ENCODE results near the gene CIAO2A.
"Not testable (repeated sequence)": the region's sequence is repeated elsewhere in the genome, so short reads cannot be mapped to it uniquely, and the experiment has no call there.

The CIAO2A gene

DNA sequence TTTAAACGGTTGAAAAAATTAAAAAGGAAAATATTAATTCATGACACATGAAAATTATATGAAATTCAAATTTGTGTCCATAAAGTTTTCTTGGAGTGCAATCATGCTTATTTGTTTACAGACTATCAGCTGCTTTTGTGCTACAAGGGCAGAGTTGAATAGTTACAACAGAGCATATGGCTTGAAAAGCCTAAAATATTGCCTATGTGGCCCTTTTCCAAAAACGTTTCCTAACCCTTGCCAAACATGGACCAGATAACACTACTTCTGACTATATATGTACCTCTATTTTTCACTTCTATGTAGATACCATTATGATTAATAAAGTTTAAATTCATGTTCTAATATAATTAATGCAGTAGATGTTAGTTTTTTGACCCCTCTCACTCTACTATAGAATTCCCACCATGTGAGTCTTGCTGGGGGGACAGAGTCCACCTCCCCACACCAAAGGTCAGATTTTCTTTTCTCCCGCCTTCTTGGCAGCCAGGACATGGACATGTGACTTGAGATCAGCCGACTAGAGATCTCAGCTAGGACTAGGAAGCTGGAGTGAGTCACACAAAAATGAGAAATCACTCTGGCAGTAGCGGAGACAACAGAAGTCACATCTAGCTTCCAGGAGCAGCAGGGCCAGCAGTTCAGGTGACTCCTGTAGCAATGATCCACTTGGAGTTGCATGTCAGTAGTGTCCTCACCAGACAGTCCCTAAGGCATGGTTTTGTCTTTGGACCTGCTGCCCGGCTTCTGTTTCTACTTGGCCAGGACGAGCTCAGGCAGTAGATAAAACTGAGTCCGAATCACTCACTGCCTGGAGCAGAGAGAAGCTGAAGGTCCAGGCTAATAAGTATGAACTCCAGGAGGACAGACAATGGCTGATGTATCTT is 22.4 kb downstream of the CIAO2A start:
- DNase-seq = no peak

DNA sequence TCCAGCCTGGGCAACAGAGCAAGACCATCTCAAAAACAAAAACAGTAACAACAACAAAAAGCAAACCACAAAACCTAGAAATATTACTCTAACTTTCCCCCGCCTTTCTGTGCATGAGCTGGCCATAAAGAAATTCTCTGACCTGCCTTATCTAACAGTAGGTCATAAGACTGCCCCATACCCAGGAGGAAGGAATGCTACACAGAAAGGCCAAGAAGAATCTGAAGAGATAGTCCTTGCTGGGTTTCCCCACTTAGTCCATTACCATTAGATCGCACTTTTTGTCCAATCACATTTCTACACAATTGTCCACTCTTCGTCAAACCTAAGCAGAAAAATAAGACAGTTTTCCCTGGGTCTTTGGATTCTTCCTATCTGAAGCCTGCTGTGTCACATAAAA is 23.5 kb downstream of the CIAO2A start:
- DNase-seq = no peak

DNA sequence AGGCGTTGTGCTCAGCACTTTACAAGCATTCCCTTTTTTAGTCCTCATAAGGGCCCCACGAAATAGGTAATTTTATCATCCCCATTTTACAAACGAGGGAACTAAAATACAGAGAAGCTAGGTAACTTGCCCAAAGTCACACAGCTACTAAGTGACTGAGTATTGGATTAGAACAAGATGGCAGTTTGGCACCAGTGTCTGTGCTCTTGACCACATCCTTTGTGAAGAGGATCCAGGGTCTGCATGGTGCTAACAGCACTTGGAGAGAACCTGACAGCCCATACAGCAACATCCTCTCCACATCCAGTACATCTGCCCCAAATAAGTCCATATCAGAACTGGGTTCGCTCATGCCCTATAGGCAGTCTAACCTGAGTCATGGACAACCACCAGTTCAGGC is 25.5 kb downstream of the CIAO2A start:
- DNase-seq = no peak

DNA sequence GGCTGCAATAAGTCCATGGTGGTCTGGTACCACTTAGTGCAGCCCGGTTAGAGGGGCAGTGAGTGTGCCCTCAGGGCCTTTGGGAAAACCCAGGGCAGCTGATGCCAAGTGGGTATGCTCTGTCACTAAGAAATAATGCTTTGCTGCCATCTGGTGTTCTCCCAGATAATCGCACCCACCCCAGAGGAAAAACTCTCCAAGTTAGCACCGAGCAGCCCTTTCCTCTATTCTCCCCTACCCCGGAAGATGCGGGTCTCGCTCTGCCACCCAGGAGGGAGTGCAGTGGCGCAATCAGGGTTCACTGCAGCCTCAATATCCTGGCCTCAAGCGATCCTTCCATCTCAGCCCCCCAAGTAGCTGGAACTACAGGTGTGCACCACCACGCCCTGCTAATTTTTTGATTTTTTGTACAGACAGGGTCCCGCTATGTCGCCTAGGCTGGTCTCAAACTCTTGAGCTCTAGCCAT is 26.0 kb downstream of the CIAO2A start:
- DNase-seq = peak in 1 of 2 experiments; percentile 39

DNA sequence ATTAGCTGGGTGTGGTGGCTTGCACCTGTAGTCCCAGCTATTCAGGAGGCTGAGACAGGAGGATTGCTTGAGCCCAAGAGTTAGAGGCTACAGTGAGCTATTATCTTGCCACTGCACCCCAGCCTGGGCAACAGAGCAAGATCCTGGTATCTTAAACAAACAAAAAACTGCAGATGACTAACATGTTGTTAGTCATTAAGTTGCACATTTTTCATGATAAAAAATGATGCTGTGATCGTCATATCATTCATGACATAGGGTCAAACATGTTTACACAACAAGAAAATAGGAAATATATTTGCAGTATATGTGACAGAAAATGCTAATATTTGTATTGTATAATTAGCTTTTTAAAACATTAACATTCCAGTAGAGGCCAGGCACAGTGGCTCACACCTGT is 27.2 kb downstream of the CIAO2A start:
- no peak for DNase-seq

DNA sequence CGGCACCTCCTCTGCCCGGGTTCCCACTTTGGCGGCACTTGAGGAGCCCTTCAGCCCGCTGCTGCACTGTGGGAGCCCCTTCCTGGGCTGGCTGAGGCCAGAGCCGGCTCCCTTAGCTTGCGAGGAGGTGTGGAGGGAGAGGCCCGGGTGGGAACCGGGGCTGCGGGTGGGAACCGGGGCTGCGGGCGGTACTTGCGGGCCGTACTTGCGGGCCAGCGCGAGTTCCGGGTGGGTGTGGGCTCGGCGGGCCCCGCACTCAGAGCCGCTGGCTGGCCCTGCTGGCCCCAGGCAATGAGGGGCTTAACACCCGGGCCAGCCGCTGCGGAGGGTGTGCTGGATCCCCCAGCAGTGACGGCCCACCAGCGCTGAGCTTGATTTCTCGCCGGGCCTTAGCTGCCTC is 32.9 kb downstream of the CIAO2A start:
- no peak for DNase-seq

DNA sequence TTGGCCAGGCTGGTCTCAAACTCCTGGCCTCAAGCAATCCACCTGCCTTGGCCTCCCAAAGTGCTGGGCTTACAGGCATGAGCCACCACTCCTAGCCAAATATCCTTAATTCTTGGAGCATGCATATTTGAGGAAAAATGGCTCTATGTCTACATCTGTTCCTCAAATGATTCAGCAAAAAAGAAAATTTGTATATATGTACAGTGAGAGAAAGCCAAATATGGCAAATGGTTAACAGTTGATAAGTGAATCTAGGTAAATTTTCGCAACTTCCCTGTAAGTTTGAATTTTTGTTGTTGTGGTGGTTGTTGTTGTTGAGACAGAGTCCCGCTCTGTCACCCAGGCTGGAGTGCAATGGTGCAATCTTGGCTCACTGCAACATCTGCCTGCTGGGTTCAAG is 34.5 kb downstream of the CIAO2A start:
- not testable (repeated sequence) for DNase-seq

DNA sequence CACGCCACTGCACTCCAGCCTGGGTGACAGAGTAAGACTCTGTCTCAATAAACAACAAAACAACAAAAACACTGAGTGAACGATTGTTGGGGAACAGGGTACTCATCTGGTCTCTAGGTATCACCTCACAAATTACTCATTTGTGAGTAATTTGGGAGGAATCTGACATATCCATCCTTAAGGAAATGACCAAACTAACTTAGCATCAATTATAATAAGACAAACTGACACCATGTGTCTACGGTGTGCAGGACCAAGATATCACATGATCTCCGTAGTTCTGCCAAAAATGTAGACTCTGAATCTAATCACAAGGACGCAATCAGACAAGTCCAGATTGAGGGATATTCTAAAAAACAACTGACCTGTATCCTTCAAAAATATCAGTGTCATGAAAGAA is 35.4 kb downstream of the CIAO2A start:
- no peak for DNase-seq

DNA sequence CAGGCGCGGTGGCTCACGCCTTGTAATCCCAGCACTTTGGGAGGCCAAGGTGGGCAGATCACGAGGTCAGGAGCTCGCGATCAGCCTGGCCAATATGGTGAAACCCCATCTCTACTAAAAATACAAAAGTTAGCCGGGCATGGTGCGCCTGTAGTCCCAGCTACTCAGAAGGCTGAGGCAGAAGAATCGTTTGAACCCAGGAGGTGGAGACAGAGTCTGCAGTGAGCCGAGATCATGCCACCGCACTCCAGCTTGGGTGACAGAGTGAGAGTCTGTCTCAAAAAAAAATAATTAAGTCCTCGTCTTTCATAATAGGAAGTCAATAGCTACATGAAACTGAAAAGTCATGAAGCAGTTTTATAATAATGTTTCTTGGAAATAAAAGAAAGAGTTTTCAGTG is 40.0 kb downstream of the CIAO2A start:
- not testable (repeated sequence) for DNase-seq

DNA sequence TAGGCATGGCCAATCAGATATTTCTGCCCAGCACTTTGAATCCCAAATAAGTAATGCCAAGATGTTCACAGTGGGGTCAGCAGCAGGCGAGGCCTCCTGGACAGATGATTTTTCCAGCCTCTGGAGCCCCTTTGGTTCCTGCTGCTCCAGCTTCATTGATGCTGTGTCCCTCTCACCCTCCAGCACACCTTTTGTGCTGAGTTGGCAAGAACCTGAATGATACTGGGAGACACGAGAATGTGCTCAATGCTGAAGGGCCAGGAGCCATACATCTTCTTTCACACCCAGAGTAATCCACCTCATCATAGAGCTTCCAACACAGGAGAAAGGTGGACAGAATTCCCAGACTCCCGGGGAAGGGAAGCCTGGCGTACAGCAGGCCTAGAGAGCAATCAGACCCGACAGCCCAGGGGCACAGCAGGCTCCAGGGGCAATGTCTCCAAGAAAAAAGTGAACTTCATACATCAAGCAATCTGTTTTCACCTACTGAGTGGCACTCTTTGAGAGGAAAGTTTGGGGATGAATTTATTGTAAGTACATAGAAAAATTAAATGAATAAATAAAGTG is 40.6 kb downstream of the CIAO2A start:
- no peak for DNase-seq

DNA sequence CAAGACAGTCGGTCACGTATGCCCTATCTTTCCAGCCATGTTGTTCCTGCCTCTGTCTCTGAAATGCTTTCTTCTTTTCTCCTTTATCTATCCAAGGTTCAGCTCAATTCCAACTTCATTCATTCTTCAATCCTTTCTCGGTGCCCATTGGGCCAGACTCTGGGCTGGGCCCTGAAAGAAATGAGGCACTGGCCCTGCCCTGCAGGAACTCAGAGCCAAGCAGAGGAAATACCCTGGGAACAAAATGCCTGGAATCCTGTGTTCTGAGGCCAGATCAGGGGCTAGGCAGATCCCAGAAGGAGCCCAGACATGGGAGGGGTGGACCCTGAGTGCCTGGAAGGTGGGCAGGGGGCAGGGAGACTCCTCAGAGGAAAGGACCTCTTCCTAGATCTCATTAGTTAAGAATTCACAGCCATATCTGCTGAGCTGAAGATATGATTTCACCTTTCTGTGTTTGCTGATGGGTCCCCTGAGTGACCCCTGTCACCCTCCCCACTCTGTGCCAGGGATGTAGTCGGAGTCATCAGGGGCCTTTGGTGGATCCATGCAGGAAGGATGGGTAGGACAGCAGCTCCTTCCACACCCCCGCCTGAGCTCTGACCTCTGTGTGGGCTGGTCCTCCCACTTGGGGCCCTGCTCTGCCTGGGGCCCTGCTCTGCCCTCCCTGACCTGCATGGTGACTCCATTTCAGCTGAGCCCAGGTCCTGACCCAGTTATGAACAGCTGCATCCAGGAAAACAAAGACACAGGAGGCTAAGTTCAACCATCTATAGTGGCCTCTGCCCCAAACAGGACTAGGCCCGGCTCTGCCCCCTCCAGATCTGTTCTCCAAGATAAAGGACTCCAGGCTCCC is 42.0 kb downstream of the CIAO2A start:
- no peak for DNase-seq

DNA sequence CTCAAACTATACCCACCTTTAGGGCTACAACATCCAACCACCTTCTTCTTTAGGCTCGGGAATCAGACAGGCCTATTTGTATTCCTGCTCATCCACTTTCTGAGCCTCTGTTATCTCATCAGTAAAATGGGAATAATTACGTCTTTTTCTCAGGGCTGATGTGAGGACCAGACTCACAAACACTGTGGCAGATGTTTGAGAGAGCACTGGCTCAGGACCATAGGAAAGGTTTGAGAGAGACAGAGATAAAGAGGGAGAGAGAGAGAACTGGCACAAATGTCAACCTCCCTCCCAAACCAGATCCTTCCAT is 42.6 kb downstream of the CIAO2A start:
- no peak for DNase-seq

DNA sequence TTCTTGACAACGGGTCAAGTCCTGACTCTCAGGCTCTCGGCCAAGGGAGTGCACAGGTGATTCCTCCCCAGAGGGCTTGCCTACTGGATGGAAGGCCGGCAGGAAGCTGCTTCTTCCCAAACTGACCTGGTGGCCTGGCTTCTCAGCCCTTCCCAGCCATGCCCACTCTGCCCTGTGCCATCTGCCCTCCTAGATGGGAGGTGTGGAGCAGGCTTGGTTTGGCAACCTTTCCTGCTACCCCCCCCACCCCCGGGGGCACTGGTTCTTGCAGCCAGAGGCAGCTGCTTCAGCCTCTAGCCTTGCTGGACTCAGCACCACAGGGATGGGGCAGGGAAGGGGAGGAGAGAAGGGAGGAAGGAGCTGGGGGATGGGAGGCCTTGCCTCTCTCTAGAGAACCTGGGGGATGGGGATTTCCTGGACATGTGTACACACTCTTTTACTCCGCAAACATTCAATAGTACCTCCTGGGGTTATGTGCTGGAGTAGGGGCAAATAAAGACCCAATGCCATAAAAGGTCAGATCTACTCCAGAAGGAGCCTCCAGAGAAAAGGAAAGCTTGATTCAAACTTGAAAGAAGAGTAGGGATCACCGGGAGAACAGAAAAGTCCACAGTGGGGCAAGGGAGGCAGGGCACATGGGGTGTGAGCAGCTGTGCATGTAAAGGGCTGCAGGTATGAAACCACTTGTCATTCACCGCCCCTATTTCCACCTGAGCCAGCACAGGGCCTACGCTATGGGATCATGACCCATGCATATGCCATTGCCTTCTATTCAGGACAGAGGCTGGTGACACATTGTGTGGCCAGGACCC is 43.2 kb downstream of the CIAO2A start:
- DNase-seq = no peak

DNA sequence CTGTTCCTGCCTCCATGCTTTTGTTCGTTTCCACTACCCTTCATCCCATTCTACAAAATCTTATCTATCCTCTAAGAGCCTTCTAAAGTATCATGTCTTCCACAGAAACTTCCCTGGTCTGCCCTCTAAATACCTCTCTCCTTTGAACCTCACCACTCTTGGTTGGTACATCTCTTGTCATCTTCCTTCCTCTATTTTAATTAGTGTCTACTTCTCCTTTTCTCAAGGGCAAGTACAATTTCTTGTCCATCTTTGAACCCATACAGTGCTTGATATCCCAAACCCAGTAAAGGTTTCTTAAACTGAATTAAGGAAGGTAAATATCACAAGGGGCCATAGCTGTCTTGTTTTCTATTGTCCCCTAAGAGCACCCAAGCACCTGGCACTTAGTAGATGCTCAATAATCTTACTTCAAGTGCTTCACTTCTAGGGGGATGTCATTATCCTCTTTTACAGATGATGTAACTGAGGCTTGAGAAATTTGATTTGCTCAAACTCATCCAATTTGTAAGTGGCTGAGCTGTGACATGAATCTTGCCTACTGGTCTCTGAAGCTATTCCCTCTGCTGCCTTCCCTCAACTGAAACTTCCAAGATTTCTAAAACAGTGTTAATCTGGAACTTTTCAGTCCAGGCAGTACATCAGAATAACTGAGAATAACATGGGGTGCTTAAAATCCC is 44.7 kb downstream of the CIAO2A start:
- DNase-seq = no peak

DNA sequence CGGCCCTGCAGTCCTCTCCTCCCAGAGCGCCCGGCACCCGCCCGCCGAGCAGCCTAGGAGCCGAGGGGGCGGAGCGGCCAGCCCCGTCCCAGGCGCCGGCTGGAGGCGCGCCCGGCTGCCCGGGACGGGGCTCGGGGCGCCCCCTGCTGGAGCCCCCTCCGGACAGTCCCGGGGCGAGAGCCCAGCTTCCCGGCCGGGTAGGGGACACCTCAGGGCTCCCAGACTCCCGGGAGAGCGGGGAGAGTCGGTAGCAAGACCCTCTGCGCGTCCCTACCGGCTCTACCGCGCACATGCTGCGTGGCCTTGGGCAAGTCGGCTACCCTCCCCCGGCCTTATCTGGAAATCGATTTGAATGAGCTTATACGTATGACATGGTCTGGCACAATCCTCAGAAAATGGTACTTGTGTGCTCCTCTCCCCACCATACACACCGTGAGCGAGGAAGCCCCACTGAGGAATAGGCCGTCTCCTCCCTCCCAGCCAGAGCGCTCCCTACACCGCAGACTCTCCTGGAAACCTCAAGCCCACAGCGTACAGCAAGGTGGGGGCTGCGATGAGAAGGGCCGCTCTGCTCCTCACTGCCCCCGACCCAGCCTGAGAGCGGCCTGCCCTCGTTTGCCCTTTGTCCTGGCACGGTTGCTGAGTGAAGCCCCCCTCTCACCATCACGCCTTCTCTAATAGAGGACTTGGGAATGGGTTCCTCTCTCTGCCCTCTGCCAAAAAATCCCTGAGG is 47.1 kb downstream of the CIAO2A start, which contains the start of gene DAPK2:
DAPK2 (minus strand) TSS at position 65 of the 733 bp plus-strand sequence. CDS start 6,224 bp downstream, outside the sequence.
- DNase-seq = no peak

DNA sequence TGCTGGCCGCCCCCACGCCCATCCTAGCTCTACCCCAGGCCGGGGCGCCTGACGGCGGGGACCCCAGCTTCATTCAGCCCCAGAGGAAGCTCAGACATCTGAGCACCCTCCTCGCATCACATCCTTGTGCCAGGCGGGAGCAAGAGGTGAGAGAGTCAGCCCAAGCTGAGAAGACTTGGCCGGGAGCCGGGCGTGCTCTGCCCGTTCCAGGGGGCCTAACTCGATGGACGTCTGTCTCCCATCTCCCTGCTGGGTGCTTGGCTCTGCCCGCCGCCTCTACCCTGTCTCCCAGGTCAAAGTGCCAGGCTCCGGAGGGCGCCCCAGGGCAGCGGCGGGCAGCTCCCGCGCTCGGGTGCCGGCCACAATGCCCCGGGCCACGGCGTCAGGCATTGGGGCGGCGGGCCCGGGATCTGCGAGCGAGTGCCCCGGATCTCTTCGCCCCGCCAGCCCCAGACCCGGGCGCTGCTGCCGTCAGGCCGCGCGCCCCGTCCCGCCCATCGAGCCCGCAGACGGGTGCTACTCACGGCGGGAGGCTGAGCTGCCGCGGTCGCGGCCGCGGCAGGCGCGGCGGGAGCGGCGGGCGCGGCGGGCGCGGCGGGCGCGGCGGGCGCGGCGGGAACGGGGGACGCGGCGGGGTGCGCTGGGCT is 47.7 kb downstream of the CIAO2A start:
- no peak for DNase-seq

DNA sequence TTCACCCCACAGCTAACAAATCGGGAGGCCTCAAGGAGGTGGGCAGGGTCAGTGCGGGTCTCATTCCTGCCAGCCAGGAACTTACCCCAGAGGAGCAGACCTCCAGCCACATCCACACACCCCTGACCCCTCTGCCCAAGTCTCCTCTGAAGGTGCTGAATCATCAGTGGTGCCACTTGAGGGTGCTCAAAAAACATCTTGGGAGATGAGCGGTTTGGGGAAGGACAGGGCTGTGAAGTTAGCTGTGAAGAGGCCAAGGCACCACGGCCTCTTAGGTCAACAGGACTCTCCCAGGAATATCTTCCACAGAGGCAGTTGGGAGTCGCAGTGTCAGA is 48.6 kb downstream of the CIAO2A start:
- DNase-seq = no peak

DNA sequence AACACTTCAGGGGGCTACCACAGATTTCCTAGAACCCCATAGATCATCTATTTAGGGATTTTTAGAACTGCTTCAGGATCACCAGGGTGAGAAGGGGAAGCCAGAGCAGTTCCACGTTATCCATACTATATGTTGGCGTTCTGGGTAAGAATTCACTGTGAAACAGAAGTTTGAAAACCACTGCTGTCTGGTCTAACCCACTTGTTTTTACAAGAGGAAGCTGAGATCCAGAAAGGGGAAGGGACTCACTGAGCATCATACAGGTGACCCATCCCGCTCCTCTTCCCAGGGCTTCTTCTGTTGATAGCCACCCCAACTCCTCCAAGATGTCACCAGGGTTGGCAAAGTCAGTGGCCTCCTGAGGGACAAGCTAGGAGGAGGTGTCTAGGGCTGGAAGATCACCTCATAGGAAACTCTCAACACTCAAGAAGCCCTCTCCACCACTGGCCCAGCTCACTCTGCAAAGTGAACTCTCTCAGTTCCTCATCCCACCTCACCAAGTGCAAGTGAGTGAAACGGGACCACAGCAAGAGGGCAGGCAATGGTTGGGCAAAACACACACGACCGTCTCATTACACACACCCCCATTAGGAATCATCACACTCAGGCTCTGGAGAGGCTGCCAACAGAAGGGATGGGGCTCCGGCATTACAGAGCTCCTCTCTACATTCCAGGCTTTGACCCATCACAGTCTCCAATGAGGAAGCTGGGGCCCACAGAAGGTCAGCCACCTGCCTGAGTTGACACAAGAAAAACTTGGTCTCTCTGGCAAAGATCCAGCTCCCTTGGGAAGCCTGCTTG is 49.1 kb downstream of the CIAO2A start:
- no peak for DNase-seq

DNA sequence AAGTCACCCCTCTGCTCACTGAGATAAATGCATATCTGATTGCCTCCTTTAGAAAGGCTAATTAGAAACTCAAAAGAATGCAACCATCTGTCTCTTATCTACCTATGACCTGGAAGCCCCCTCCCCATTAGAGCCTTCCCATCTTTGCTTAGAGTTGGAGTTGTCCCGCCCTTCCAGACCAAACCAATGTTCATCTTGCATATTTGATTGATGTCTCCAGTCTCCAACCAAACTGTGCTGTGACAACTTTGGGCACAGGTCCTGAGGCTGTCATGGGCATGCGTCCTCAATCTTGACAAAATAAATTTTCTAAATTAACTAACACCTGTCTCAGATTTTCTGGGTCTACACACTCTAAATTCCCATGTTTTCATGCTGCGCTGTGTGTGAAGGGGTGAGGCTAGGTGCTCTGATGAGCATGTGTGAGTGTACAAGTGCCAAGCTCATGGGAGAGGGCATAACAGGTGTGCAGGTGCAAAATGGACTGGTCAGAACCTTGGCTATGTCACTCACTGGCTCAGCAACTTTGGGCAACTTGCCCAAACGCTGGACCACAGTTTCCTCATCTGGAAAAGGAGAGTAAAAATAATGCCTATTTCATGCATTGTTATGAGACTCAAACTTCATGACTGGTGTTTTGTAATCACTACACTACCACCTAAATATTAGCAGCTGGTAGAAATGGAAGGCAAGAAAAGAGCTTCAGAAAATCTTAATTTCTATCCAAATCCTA is 54.6 kb downstream of the CIAO2A start:
- no peak for DNase-seq
